K562 (cell line): ENCODE measurements around the gene SLFN5.

ENCODE experiments used
- POLR2A ChIP-seq: fragments of 450-650 bp; conservative IDR thresholded peaks from 2 replicates; pipeline ENCODE4 v1.6.1; 2016
- SAFB2 ChIP-seq: fragments of 200-400 bp; formaldehyde crosslinking; IDR thresholded peaks from 2 replicates; pipeline ENCODE4 v1.6.1; 2018; ENCODE audit warnings: borderline replicate concordance, low read length, low read depth, moderate library complexity; ENCODE audit not compliant: severe bottlenecking
- SIN3A ChIP-seq, 2 experiments: fragments of 150-350 bp in 1 of 2; IDR thresholded peaks; 2 replicates each; pipeline ENCODE4 v1.6.1; 2011 to 2016; ENCODE audit warnings: borderline replicate concordance in 2 of 2, low read depth in 2 of 2, low read length in 2 of 2, mild to moderate bottlenecking in 2 of 2, moderate library complexity in 2 of 2; ENCODE audit not compliant: control insufficient read depth in 1 of 2
- TAF1 ChIP-seq: IDR thresholded peaks from 2 replicates; pipeline ENCODE4 v1.6.1; 2011; ENCODE audit warnings: mild to moderate bottlenecking, low read length, moderate library complexity; ENCODE audit not compliant: insufficient read depth, control insufficient read depth, severe bottlenecking; ENCODE audit errors: extremely low read depth

DNA sequence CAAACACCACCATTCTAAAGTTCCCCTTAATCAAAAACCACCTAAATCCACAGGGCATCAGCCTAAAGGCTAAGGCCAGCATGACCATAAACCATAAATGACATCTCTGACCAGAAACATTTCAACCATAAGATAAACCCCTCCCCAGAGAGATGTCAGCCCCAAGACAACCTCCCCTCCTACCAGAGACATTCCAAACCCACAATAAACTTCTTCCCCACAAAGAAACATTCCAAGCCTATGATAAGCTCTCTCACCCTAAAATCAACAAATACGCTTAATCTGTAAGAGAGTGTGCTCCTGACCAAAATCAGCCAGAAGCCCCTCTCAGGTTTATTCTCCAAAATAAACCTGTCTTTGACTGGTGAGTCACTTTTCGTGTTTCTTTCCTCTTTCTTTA, 54.8 kb downstream of the SLFN5 start:
- TF ChIP-seq SIN3A (IDR thresholded peaks at IDR 0.05; ENCODE audit: borderline replicate concordance in 2 of 2, control insufficient read depth in 1 of 2, low read depth in 2 of 2, low read length in 2 of 2) (no peak), POLR2A (no peak), SAFB2 (no peak), TAF1 (no peak)
